Testis (tissue), 3 donors: ENCODE results near the gene TBCE. TPM values are rescaled to one million over a fixed set of nuclear protein-coding genes. Genes with fewer than 3 reads are reported as not detected.

ENCODE experiments used
- DNase-seq: peaks from one replicate; pipeline ENCODE4 v3.0.0-alpha.2; 2019
- H3K27ac ChIP-seq, 2 donors: fragments of 200-600 bp; sonication (generic); one replicate each; pipeline ENCODE4 v1.5.1; 2019
- H3K27me3 ChIP-seq: fragments of 200-600 bp; sonication (generic); one replicate; pipeline ENCODE4 v1.5.1; 2019
- H3K36me3 ChIP-seq: fragments of 200-600 bp; sonication (generic); one replicate; pipeline ENCODE4 v1.5.1; 2017; ENCODE audit warnings: low read depth; ENCODE audit errors: missing control alignments
- H3K4me1 ChIP-seq: fragments of 200-600 bp; sonication (generic); one replicate; pipeline ENCODE4 v1.5.1; 2019
- H3K4me3 ChIP-seq, 2 donors: fragments of 200-600 bp; sonication (generic); one replicate each; pipeline ENCODE4 v1.5.1; 2017 to 2019
- H3K9me3 ChIP-seq: fragments of 200-600 bp; sonication (generic); one replicate; pipeline ENCODE4 v1.5.1; 2017
- CTCF ChIP-seq, 3 experiments: fragments of 450-650 bp in 2 of 3; fragments of 200-600 bp in 1 of 3; sonication (generic) in 1 of 3; IDR thresholded peaks; one replicate each; pipeline ENCODE4 v1.5.1; 2016 to 2019; ENCODE audit warnings: antibody characterized with exemption in 3 of 3, mild to moderate bottlenecking in 2 of 3, moderate library complexity in 1 of 3
- POLR2A ChIP-seq: fragments of 450-650 bp; IDR thresholded peaks from one replicate; pipeline ENCODE4 v1.6.1; 2017; ENCODE audit warnings: antibody characterized with exemption, mild to moderate bottlenecking, moderate library complexity
- WGBS, 2 donors: methylation state at CpG; one replicate each; pipeline ENCODE4 v1.1.5; 2018; 5-methylcytosine and 5-hydroxymethylcytosine counted together
- intact Hi-C: fragments of 100-400 bp; cut with DNase I; formaldehyde crosslinking; loops from one replicate; pipeline ENCODE4 v1.15.1; 2023; ENCODE audit warnings: low total_unique reads
- polyA plus RNA-seq: library from polyadenylated mRNA; stranded (reverse); fragments of 350-450 nt; fragmentation: Illumina TruSeq; extraction: RNeasy Lipid Tissue Mini Kit (QIAGEN cat#74804); gene quantifications from one replicate; pipeline ENCODE4 v1.2.3, GENCODE V29; 2014; ENCODE audit warnings: low read depth, low replicate concordance; ENCODE audit not compliant: insufficient read depth
- total RNA-seq, 2 donors: library from RNA; depleted of rRNA; stranded (reverse); fragments of >200 nt; gene quantifications; one replicate each; pipeline ENCODE4 v1.2.3, GENCODE V29; 2016

TBCE gene
- total and polyA plus RNA-seq, 3 donors from 2014 or later: 20.1 to 29.8 (median 22.4) TPM

- H3K9me3 ChIP-seq: no peaks in the 10 kb centered on the region
- no peak overlapping the region for H3K27ac ChIP-seq
- WGBS, 2 donors: 79 to 81% methylated on average over 4 of the region's 4 CpGs
- intact Hi-C loops: no loop called here
- H3K4me1 ChIP-seq: no peaks in the 10 kb centered on the region
- no peak for DNase-seq
- TF ChIP-seq POLR2A (no peak), CTCF (IDR thresholded peaks at IDR 0.05) (no peak)
- no peak overlapping the region for H3K4me3 ChIP-seq
- no peaks in the 10 kb centered on the region for H3K27me3 ChIP-seq
- H3K36me3 ChIP-seq: no peaks in the 10 kb centered on the region
Measured at GRCh38 chr1:235336903-235337302, 30.3 kb upstream of the TBCE start.

GRCh38 chr1:235339746-235340145, 27.5 kb upstream of the TBCE start:
- DNase-seq: no peak
- no peaks in the 10 kb centered on the region for H3K27me3 ChIP-seq
- intact Hi-C loops: no loop called here
- 72 to 79% methylated on average over 8 of the region's 8 CpGs for WGBS, 2 donors
- no peaks in the 10 kb centered on the region for H3K4me1 ChIP-seq
- no peak for TF ChIP-seq POLR2A
- no peak for TF ChIP-seq CTCF (IDR thresholded peaks at IDR 0.05)
- H3K27ac ChIP-seq: no peak overlapping the region
- no peaks in the 10 kb centered on the region for H3K9me3 ChIP-seq
- H3K4me3 ChIP-seq: no peak overlapping the region
- no peaks in the 10 kb centered on the region for H3K36me3 ChIP-seq

GRCh38 chr1:235341334-235341733, 25.9 kb upstream of the TBCE start:
- H3K27ac ChIP-seq: no peak overlapping the region
- intact Hi-C loops: no loop called here
- no peaks in the 10 kb centered on the region for H3K9me3 ChIP-seq
- H3K4me1 ChIP-seq: no peaks in the 10 kb centered on the region
- H3K27me3 ChIP-seq: no peaks in the 10 kb centered on the region
- no peak for TF ChIP-seq CTCF (IDR thresholded peaks at IDR 0.05)
- no peak for TF ChIP-seq POLR2A
- H3K4me3 ChIP-seq: no peak overlapping the region
- DNase-seq: no peak
- WGBS, 2 donors: 74 to 75% methylated on average over 1 of the region's 1 CpG
- no peaks in the 10 kb centered on the region for H3K36me3 ChIP-seq

- no peaks in the 10 kb centered on the region for H3K9me3 ChIP-seq
- TF ChIP-seq CTCF (IDR thresholded peaks at IDR 0.05) (no peak), POLR2A (no peak)
- H3K27ac ChIP-seq: no peak overlapping the region
- intact Hi-C loops: no loop called here
- H3K4me3 ChIP-seq: no peak overlapping the region
- 70 to 72% methylated on average over 6 of the region's 6 CpGs for WGBS, 2 donors
- H3K4me1 ChIP-seq: no peaks in the 10 kb centered on the region
- DNase-seq: no peak
- no peaks in the 10 kb centered on the region for H3K36me3 ChIP-seq
- no peaks in the 10 kb centered on the region for H3K27me3 ChIP-seq
Measured at GRCh38 chr1:235342039-235342438, 25.2 kb upstream of the TBCE start.

GRCh38 chr1:235342471-235342870, 24.8 kb upstream of the TBCE start:
- no peaks in the 10 kb centered on the region for H3K27me3 ChIP-seq
- no peak for DNase-seq
- 88 to 91% methylated on average over 3 of the region's 3 CpGs for WGBS, 2 donors
- no peaks in the 10 kb centered on the region for H3K4me1 ChIP-seq
- intact Hi-C loops: no loop called here
- TF ChIP-seq POLR2A: no peak
- TF ChIP-seq CTCF (IDR thresholded peaks at IDR 0.05): no peak
- no peak overlapping the region for H3K27ac ChIP-seq
- no peak overlapping the region for H3K4me3 ChIP-seq
- H3K36me3 ChIP-seq: no peaks in the 10 kb centered on the region
- no peaks in the 10 kb centered on the region for H3K9me3 ChIP-seq
